Smooth muscle cell (in vitro differentiated cells): Measurements from ENCODE around the gene HOXD9. TPM values are rescaled to one million over a fixed set of nuclear protein-coding genes. Genes with fewer than 3 reads are reported as not detected.
A peak's percentile ranks its signal among the peaks of the same experiment; 100 is the strongest.

Experiments
- DNase-seq: peaks from one replicate; lab custom pipeline; 2025; ENCODE audit not compliant: unreplicated experiment; lab: John Stamatoyannopoulos, UW
- H2AFZ ChIP-seq: fragments of 200-600 bp; sonication (generic); 2 replicates; pipeline ENCODE4 v1.6.0; 2016; ENCODE audit warnings: antibody characterized with exemption, low read depth, mild to moderate bottlenecking
- H3F3A ChIP-seq: fragments of 200-600 bp; sonication (generic); 2 replicates; pipeline ENCODE4 v1.6.0; 2017; ENCODE audit warnings: antibody characterized with exemption, low read depth
- H3K27ac ChIP-seq: fragments of 200-600 bp; sonication (generic); 2 replicates; pipeline ENCODE4 v1.5.1; 2016; ENCODE audit warnings: low read depth, mild to moderate bottlenecking
- H3K27me3 ChIP-seq: fragments of 200-600 bp; sonication (generic); 2 replicates; pipeline ENCODE4 v1.6.1; 2016; ENCODE audit warnings: low read depth, mild to moderate bottlenecking
- H3K36me3 ChIP-seq: fragments of 200-600 bp; sonication (generic); 2 replicates; pipeline ENCODE4 v1.5.1; 2016; ENCODE audit warnings: low read depth
- H3K4me1 ChIP-seq: fragments of 200-600 bp; sonication (generic); 2 replicates; pipeline ENCODE4 v1.5.1; 2016; ENCODE audit warnings: low read depth
- H3K4me2 ChIP-seq: fragments of 200-600 bp; sonication (generic); 2 replicates; pipeline ENCODE4 v1.6.0; 2016; ENCODE audit warnings: mild to moderate bottlenecking
- H3K4me3 ChIP-seq: fragments of 200-600 bp; sonication (generic); 2 replicates; pipeline ENCODE4 v1.5.1; 2016; ENCODE audit warnings: mild to moderate bottlenecking
- H3K79me2 ChIP-seq: fragments of 200-600 bp; sonication (generic); 2 replicates; pipeline ENCODE4 v1.6.0; 2016; ENCODE audit warnings: low read depth, mild to moderate bottlenecking
- H3K9ac ChIP-seq: fragments of 200-600 bp; sonication (generic); 2 replicates; pipeline ENCODE4 v1.6.0; 2016; ENCODE audit warnings: low read depth
- H3K9me3 ChIP-seq: fragments of 200-600 bp; sonication (generic); replicated peaks from 2 replicates; pipeline ENCODE4 v1.5.1; 2016; ENCODE audit warnings: low read depth
- H4K20me1 ChIP-seq: fragments of 200-600 bp; sonication (generic); 2 replicates; pipeline ENCODE4 v1.6.0; 2016; ENCODE audit warnings: low read depth
- CTCF ChIP-seq: fragments of 200-600 bp; sonication (generic); IDR thresholded peaks from 2 replicates; pipeline ENCODE4 v1.5.1; 2017; ENCODE audit warnings: borderline replicate concordance, mild to moderate bottlenecking, antibody characterized with exemption; ENCODE audit not compliant: insufficient read depth, poor library complexity, severe bottlenecking
- WGBS: methylation state at CpG from one replicate; pipeline ENCODE4 v1.1.7; 2016; ENCODE audit warnings: low lambda C conversion rate; 5-methylcytosine and 5-hydroxymethylcytosine counted together
- microRNA counts: library from miRNA; unstranded; fragments of <30 nt; microRNA quantifications from one replicate; lab custom pipeline; 2016
- microRNA-seq: library from miRNA; unstranded; fragments of <30 nt; microRNA quantifications from one replicate; pipeline ENCODE4, GENCODE V29; 2016; ENCODE audit warnings: borderline number of aligned reads
- polyA plus RNA-seq: library from polyadenylated mRNA; unstranded; fragments of >200 nt; fragmentation: Nextera tagmentation; extraction: Ambion mirVana; gene quantifications from 2 replicates; pipeline ENCODE4 v1.2.1, GENCODE V29; 2016
- small RNA-seq: library from RNA; depleted of rRNA; stranded (forward); fragments of <200 nt; gene quantifications from one replicate; pipeline ENCODE3, GENCODE V24; 2014
- total RNA-seq: library from RNA; depleted of rRNA; stranded (reverse); fragments of >200 nt; gene quantifications from 2 replicates; pipeline ENCODE4 v1.2.3, GENCODE V29; 2014

Gene HOXD9
- total and polyA plus RNA-seq, 2 experiments from 2014 or later, result 0.49 to 2.2 TPM

GRCh38 chr2:176172895-176173566 is 50.5 kb downstream of the HOXD9 start:
- Histone ChIP-seq H2AFZ (no peak overlapping the region), H3K27ac (no peak overlapping the region), H3K4me2 (no peak overlapping the region), H3K27me3 (peaks cover 100% of the 10 kb centered on the region), H4K20me1 (no peaks in the 10 kb centered on the region), H3K79me2 (no peaks in the 10 kb centered on the region), H3K36me3 (no peaks in the 10 kb centered on the region), H3K4me1 (peaks cover 17% of the 10 kb centered on the region), H3F3A (no peaks in the 10 kb centered on the region), H3K9me3 (no peaks in the 10 kb centered on the region), H3K4me3 (no peak overlapping the region), H3K9ac (no peak overlapping the region)
- no peak for DNase-seq
- TF ChIP-seq CTCF, result no peak
- 32% methylated on average over 14 of the region's 14 CpGs for WGBS

- no peaks in the 10 kb centered on the region for H3F3A ChIP-seq
- H3K4me2 ChIP-seq, result peak overlapping the region; percentile 78
- H3K27ac ChIP-seq, result no peak overlapping the region
- no peak overlapping the region for H2AFZ ChIP-seq
- peaks cover 18% of the 10 kb centered on the region for H3K4me1 ChIP-seq
- no peak for TF ChIP-seq CTCF
- H3K9me3 ChIP-seq, result no peaks in the 10 kb centered on the region
- H3K27me3 ChIP-seq, result peaks cover 100% of the 10 kb centered on the region
- no peaks in the 10 kb centered on the region for H3K36me3 ChIP-seq
- H3K79me2 ChIP-seq, result no peaks in the 10 kb centered on the region
- H4K20me1 ChIP-seq, result no peaks in the 10 kb centered on the region
- no peak overlapping the region for H3K9ac ChIP-seq
- WGBS, result 36% methylated on average over 7 of the region's 7 CpGs
- no peak overlapping the region for H3K4me3 ChIP-seq
- DNase-seq, result no peak
These were observed 51.3 kb downstream of the HOXD9 start for GRCh38 chr2:176173567-176174381.

- Histone ChIP-seq H3F3A (no peaks in the 10 kb centered on the region), H3K27ac (no peak overlapping the region), H2AFZ (no peak overlapping the region), H3K4me2 (peak overlapping the region; percentile 78), H3K9ac (no peak overlapping the region), H3K4me1 (peaks cover 18% of the 10 kb centered on the region), H3K79me2 (no peaks in the 10 kb centered on the region), H3K36me3 (no peaks in the 10 kb centered on the region), H4K20me1 (no peaks in the 10 kb centered on the region), H3K27me3 (peaks cover 100% of the 10 kb centered on the region), H3K9me3 (no peaks in the 10 kb centered on the region), H3K4me3 (peak overlapping the region; percentile 6)
- no peak for DNase-seq
- 4% methylated on average over 14 of the region's 14 CpGs for WGBS
- no peak for TF ChIP-seq CTCF
These were observed 51.9 kb downstream of the HOXD9 start for GRCh38 chr2:176174382-176174823.

MicroRNAs within 50 kb of the gene (microRNA counts, 767-probe panel; counts per million panel counts)
- 183 counts per million for microRNA hsa-miR-10b-5p (lab: Ali Mortazavi, UCI)

Small RNAs within 50 kb of the gene (microRNA-seq; reads per million reads assigned to microRNA genes)
- 507 reads per million, percentile 74 among the genes with 10 or more reads in this experiment for gene MIR10B

Small RNAs within 50 kb of the gene (small RNA-seq; reads per million reads assigned to genes)
- gene MIR10B, result 911 reads per million, percentile 100 among the genes with 10 or more reads in this experiment

Other genes starting within 250 kb of the HOXD9 start
- gene LNPK, start 120.5 kb upstream of the HOXD9 start, total RNA-seq, result 38.5 and 51.4 TPM in 2 replicates
- 14.4 and 23.4 TPM in 2 replicates for gene LNPK, start 120.5 kb upstream of the HOXD9 start, polyA plus RNA-seq
- 0.04 TPM in 1 of 2 replicates, not detected in the other for gene EVX2, start 38.8 kb upstream of the HOXD9 start, total RNA-seq
- gene EVX2, start 38.8 kb upstream of the HOXD9 start, polyA plus RNA-seq, result not detected in 2 replicates
- 0.31 and 1.9 TPM in 2 replicates for gene HOXD13, start 30.0 kb upstream of the HOXD9 start, total RNA-seq
- 0.45 and 1.9 TPM in 2 replicates for gene HOXD13, start 30.0 kb upstream of the HOXD9 start, polyA plus RNA-seq
- gene HOXD12, start 22.9 kb upstream of the HOXD9 start, total RNA-seq, result 0.54 TPM in 1 of 2 replicates, not detected in the other
- not detected in 2 replicates for gene HOXD12, start 22.9 kb upstream of the HOXD9 start, polyA plus RNA-seq
- gene HOXD11, start 15.4 kb upstream of the HOXD9 start, total RNA-seq, result 4.4 and 9.8 TPM in 2 replicates
- gene HOXD11, start 15.4 kb upstream of the HOXD9 start, polyA plus RNA-seq, result 7.9 and 9.0 TPM in 2 replicates
- gene HOXD10, start 5.9 kb upstream of the HOXD9 start, total RNA-seq, result 6.7 and 9.9 TPM in 2 replicates
- 10.6 and 11.4 TPM in 2 replicates for gene HOXD10, start 5.9 kb upstream of the HOXD9 start, polyA plus RNA-seq
- 0.13 and 2.0 TPM in 2 replicates for gene HOXD8, start 7.0 kb downstream of the HOXD9 start, total RNA-seq
- gene HOXD8, start 7.0 kb downstream of the HOXD9 start, polyA plus RNA-seq, result not detected in 2 replicates
- gene HOXD4, start 28.8 kb downstream of the HOXD9 start, total RNA-seq, result 0.09 TPM in 1 of 2 replicates, not detected in the other
- not detected in 2 replicates for gene HOXD4, start 28.8 kb downstream of the HOXD9 start, polyA plus RNA-seq
- 0.63 TPM in 1 of 2 replicates, not detected in the other for gene HOXD3, start 34.6 kb downstream of the HOXD9 start, total RNA-seq
- gene HOXD3, start 34.6 kb downstream of the HOXD9 start, polyA plus RNA-seq, result not detected in 2 replicates
- gene HOXD1, start 65.9 kb downstream of the HOXD9 start, total RNA-seq, result not detected in 2 replicates
- not detected in 2 replicates for gene HOXD1, start 65.9 kb downstream of the HOXD9 start, polyA plus RNA-seq
- gene MTX2, start 146.7 kb downstream of the HOXD9 start, total RNA-seq, result 27.7 and 36.2 TPM in 2 replicates
- gene MTX2, start 146.7 kb downstream of the HOXD9 start, polyA plus RNA-seq, result 39.2 and 41.3 TPM in 2 replicates